Measurements from ENCODE around the gene KCTD20.

GRCh38 chr6:36414481-36414880 is 28.3 kb upstream of the KCTD20 start:
- TF ChIP-seq ZNF274 (CRISPR knock-in tag; IDR thresholded peaks at IDR 0.05), result no peak
- no peak for TF ChIP-seq GLMP (CRISPR knock-in tag; IDR thresholded peaks at IDR 0.05; ENCODE audit: borderline replicate concordance)
- no peak for TF ChIP-seq CTCF (CRISPR knock-in tag; IDR thresholded peaks at IDR 0.05)
- TF ChIP-seq RFX5 (IDR thresholded peaks at IDR 0.05; ENCODE audit: low read depth, low read length), result no peak
- TF ChIP-seq ZNF709 (CRISPR knock-in tag; IDR thresholded peaks at IDR 0.05), result no peak
- TF ChIP-seq TEAD3 (CRISPR knock-in tag; optimal IDR thresholded peaks at IDR 0.05; ENCODE audit: borderline replicate concordance), result no peak
- no peak for TF ChIP-seq TCF7 (IDR thresholded peaks at IDR 0.05; ENCODE audit: low read depth)
- no peak for TF ChIP-seq ZNF550 (CRISPR knock-in tag; IDR thresholded peaks at IDR 0.05; ENCODE audit: borderline replicate concordance)

Data from HepG2 (cell line).